Body of pancreas (tissue), 4 donors: ENCODE data around the gene GADD45GIP1. TPM values are rescaled to one million over a fixed set of nuclear protein-coding genes. Genes with fewer than 3 reads are reported as not detected.

Experiments
- ATAC-seq: fragments of 150-250 bp; one replicate; pipeline ENCODE4 v1.9.1; 2016
- DNase-seq, 4 donors: peaks; one replicate each; pipeline ENCODE4 v3.0.0-alpha.2; 2019
- H3K27ac ChIP-seq, 4 donors: fragments of 200-600 bp; sonication (generic); 1 replicate in 3 of 4; 2 replicates in 1 of 4; pipeline versions ENCODE4 v1.5.1 to v1.6.1; 2016 to 2019; ENCODE audit warnings: mild to moderate bottlenecking in 1 of 4, mixed read lengths in 1 of 4, moderate library complexity in 1 of 4
- H3K27me3 ChIP-seq, 2 donors: fragments of 200-600 bp; sonication (generic); one replicate each; pipeline ENCODE4 v1.6.0; 2016; ENCODE audit warnings: mild to moderate bottlenecking in 1 of 2
- H3K36me3 ChIP-seq, 2 donors: fragments of 200-600 bp; sonication (generic); replicated peaks in 1 of 2; 2 replicates each; pipeline ENCODE4 v1.5.1; 2016; ENCODE audit warnings: low read depth in 2 of 2; ENCODE audit not compliant: insufficient read depth in 1 of 2
- H3K4me1 ChIP-seq: fragments of 200-600 bp; sonication (generic); one replicate; pipeline ENCODE4 v1.6.0; 2016
- H3K4me3 ChIP-seq, 2 donors: fragments of 200-600 bp; sonication (generic); 1 replicate in 1 of 2; 2 replicates in 1 of 2; pipeline ENCODE4 v1.5.1; 2016 to 2019
- H3K9me3 ChIP-seq, 3 donors: fragments of 200-600 bp; sonication (generic); 1 replicate in 2 of 3; 2 replicates in 1 of 3; pipeline ENCODE4 v1.5.1; 2016
- POLR2A ChIP-seq, 3 donors: fragments of 450-650 bp; IDR thresholded peaks; one replicate each; pipeline ENCODE4 v1.6.1; 2016; ENCODE audit warnings: antibody characterized with exemption in 3 of 3, mild to moderate bottlenecking in 2 of 3
- WGBS, 2 donors: methylation state at CpG; one replicate each; pipeline ENCODE4 v1.1.5; 2017; 5-methylcytosine and 5-hydroxymethylcytosine counted together
- intact Hi-C: fragments of 100-400 bp; cut with DNase I; formaldehyde crosslinking; loops from one replicate; pipeline ENCODE4 v1.15.1; 2023
- total RNA-seq, 2 donors: library from RNA; depleted of rRNA; stranded (reverse); fragments of >200 nt; gene quantifications; one replicate each; pipeline ENCODE4 v1.1.0, GENCODE V29; 2016
- TF ChIP-seq, protein P1 (sequence below), 7 experiments: fragments of 450-650 bp in 4 of 7; fragments of 200-600 bp in 3 of 7; sonication (generic) in 3 of 7; IDR thresholded peaks; one replicate each; pipeline ENCODE4 v1.5.1; 2016 to 2019; ENCODE audit warnings: antibody characterized with exemption in 7 of 7

The GADD45GIP1 gene
- total RNA-seq, 2 donors from 2014 or later, result 31.3 to 42.0 TPM

DNA sequence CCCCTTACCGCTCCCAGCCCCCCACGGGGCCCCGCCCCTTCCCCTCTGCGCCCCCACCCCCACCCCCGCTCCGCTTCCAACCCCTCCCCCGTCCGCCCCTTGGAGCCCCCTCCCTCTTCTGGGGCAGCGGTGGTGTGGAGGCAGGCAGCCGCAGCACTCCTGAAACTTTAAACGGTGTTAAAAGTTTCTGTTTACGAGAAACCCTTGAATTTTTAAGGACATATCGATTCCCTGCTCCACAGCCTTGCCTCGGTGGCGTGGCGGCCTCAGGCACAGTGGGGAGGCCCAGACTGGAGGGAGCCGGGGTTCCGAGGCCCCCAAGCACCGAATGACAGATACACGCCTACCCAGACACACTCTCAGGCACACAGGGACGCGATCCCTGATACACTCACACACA is 33.4 kb upstream of the GADD45GIP1 start:
- Histone ChIP-seq H3K27me3 (no peaks in the 10 kb centered on the region), H3K4me3 (no peak overlapping the region)

DNA sequence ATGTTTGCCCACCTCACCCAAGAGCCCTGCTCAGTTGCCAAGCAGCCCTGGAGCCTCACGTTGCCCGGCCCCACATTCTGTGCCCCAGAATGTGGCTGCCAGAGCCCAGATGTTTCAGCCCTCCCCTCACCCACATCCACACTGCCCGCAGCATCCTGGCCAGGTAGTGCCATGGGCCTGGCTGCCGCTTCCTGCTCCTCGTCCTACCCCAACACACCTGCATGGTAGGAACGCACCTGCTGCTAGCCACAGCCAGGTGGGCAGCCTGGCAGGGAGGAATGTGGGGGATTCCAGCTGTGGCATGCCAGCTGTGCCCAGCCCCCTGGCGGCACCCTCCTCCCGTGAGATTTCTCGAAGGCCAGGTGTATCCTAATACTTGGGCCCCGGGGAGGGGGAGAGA is 30.8 kb upstream of the GADD45GIP1 start:
- Histone ChIP-seq H3K4me1 (peaks cover 19% of the 10 kb centered on the region), H3K27ac (no peak overlapping the region), H3K27me3 (no peaks in the 10 kb centered on the region), H3K4me3 (no peak overlapping the region), H3K36me3 (no peaks in the 10 kb centered on the region), H3K9me3 (no peaks in the 10 kb centered on the region)
- WGBS, 2 donors, result 32 to 62% methylated on average over 2 to 10 of the region's 10 CpGs
- no peak for TF ChIP-seq POLR2A (IDR thresholded peaks at IDR 0.05)
- TF ChIP-seq, protein P1, sequence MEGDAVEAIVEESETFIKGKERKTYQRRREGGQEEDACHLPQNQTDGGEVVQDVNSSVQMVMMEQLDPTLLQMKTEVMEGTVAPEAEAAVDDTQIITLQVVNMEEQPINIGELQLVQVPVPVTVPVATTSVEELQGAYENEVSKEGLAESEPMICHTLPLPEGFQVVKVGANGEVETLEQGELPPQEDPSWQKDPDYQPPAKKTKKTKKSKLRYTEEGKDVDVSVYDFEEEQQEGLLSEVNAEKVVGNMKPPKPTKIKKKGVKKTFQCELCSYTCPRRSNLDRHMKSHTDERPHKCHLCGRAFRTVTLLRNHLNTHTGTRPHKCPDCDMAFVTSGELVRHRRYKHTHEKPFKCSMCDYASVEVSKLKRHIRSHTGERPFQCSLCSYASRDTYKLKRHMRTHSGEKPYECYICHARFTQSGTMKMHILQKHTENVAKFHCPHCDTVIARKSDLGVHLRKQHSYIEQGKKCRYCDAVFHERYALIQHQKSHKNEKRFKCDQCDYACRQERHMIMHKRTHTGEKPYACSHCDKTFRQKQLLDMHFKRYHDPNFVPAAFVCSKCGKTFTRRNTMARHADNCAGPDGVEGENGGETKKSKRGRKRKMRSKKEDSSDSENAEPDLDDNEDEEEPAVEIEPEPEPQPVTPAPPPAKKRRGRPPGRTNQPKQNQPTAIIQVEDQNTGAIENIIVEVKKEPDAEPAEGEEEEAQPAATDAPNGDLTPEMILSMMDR (IDR thresholded peaks at IDR 0.05), result no peak
- no peak for DNase-seq
- intact Hi-C loops, result loop anchor here (5.0 kb wide), 2 partner anchors 45 to 75 kb away; no protein-coding TSS in a partner anchor
- no peak for ATAC-seq

More for the DNA sequence above, 33.4 kb upstream of the GADD45GIP1 start:
- no peak for DNase-seq
- peaks cover 5% of the 10 kb centered on the region for H3K4me1 ChIP-seq
- 38 to 43% methylated on average over 10 to 22 of the region's 22 CpGs for WGBS, 2 donors
- no peak overlapping the region for H3K27ac ChIP-seq
- intact Hi-C loops, result no loop called here
- no peaks in the 10 kb centered on the region for H3K9me3 ChIP-seq
- ATAC-seq, result no peak
- no peaks in the 10 kb centered on the region for H3K36me3 ChIP-seq
- TF ChIP-seq, protein P1 (IDR thresholded peaks at IDR 0.05), result no peak
- no peak for TF ChIP-seq POLR2A (IDR thresholded peaks at IDR 0.05)

DNA sequence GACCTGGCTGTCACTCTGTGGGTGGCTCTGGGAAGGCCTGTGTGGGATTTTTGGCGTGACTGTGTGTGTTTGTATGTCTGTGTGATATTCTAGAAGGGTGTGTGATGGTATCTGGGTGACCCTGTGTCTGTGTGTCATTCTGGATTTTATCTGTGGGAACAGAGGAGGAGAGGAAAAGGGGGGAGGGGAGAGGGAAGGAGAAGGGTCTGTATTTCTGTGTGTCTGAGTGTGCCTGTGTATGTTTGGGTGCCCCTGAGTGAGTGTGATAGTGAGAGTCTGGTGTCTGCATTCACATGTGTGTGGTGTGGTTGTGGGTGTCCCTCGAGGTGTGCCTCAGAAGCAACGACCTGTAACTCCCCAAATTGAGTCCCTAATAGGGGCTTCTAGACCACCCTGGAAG is 30.2 kb upstream of the GADD45GIP1 start:
- ATAC-seq, result no peak
- Histone ChIP-seq H3K36me3 (no peaks in the 10 kb centered on the region), H3K27ac (no peak overlapping the region), H3K4me3 (no peak overlapping the region), H3K27me3 (no peaks in the 10 kb centered on the region), H3K4me1 (peaks cover 20% of the 10 kb centered on the region), H3K9me3 (no peaks in the 10 kb centered on the region)
- DNase-seq, result no peak
- intact Hi-C loops, result loop anchor here (5.0 kb wide), 2 partner anchors 45 to 75 kb away; no protein-coding TSS in a partner anchor
- TF ChIP-seq POLR2A (IDR thresholded peaks at IDR 0.05), result no peak
- TF ChIP-seq, protein P1 (IDR thresholded peaks at IDR 0.05), result no peak
- WGBS, 2 donors, result 59 to 83% methylated on average over 2 to 3 of the region's 3 CpGs

DNA sequence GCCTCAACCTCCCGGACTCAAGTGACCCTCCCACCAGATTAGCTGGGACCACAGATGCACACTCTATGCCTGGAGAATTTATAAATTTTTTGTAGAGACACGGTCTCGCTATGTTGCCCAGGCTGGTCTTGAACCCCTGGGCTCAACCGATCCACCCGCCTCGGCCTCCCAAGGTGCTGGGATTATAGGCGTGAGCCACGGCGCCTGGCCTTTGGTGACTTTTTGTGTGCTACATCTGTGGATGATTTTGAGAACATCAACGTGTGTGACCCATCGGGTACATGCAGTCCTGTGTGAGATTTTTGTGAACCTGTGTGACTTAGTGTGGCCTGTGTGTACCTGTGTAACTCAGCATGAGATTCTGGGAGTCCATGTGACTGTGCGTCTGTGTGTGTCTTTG is 29.7 kb upstream of the GADD45GIP1 start:
- 96 to 98% methylated on average over 6 to 12 of the region's 12 CpGs for WGBS, 2 donors
- no peak overlapping the region for H3K27ac ChIP-seq
- H3K36me3 ChIP-seq, result no peaks in the 10 kb centered on the region
- no peak for ATAC-seq
- intact Hi-C loops, result loop anchor here (5.0 kb wide), 2 partner anchors 46 to 76 kb away; no protein-coding TSS in a partner anchor
- no peak overlapping the region for H3K4me3 ChIP-seq
- TF ChIP-seq POLR2A (IDR thresholded peaks at IDR 0.05), result no peak
- TF ChIP-seq, protein P1 (IDR thresholded peaks at IDR 0.05), result no peak
- no peaks in the 10 kb centered on the region for H3K27me3 ChIP-seq
- H3K4me1 ChIP-seq, result peaks cover 20% of the 10 kb centered on the region
- DNase-seq, result no peak
- no peaks in the 10 kb centered on the region for H3K9me3 ChIP-seq
